Glomerular endothelial cell (primary cell): ENCODE data around the gene ZMYM2. TPM values are rescaled to one million over a fixed set of nuclear protein-coding genes. Genes with fewer than 3 reads are reported as not detected.

Source experiments
- DNase-seq: peaks from one replicate; pipeline ENCODE4 v3.0.0-alpha.2; 2011; ENCODE audit warnings: low read depth, low spot score; ENCODE audit errors: extremely low read depth
- total RNA-seq: library from RNA; depleted of rRNA; stranded (reverse); fragments of >200 nt; gene quantifications from 2 replicates; pipeline ENCODE4 v1.2.3, GENCODE V29; 2015

ZMYM2 gene
- total RNA-seq, 1 donor from 2014 or later, result 54.0 TPM

DNA sequence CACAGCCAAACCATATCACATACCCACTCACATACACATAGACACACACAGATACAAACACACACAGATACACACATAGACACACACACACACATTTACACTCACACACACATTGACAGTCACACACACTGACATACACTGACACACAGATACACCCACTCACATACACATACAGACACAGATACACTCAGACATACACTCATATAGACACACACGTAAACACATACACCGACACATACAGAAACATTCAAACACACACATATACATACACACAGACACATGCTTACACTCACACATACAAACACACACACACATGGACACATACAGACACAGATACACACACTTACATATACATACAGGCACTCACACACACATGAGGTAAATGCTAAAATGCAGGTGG, 172.1 kb downstream of the ZMYM2 start:
- DNase-seq, result no peak

DNA sequence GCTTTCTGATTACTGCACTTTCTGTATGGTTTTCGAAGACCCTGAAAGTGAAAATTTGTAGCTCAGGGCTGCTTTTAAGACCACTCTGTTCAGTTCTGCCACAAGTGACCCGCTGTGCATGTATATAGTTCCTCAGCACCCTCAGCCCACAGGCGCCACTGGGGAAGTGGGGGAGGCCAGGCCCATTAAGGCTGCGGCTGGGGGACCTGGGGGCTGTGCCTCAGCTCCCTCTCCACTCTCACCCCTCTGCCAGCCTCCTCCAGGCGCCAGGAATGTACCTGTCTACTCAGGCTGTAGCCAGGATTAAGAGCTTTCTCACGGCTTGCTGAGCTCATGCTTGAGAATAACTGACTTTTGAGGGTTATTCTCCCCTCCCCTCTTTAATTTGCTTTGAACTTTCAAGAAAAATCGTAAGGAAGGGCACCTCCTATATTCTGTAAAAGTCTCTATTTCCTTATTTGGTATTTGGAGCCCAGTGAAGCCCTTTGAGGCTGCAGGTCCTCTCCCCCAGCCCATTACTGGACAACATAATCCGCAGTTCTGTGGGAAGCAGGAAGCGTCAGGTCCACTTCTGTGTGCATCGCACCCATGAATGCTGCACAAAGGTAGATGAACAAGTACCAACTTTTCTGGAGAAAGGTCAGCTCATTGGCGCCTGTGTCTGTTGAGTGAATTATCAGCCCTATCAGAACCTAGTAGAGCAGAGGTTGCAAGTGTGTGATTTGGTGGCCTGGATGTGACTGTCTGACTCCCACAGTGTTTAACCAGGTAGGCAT, 172.7 kb downstream of the ZMYM2 start:
- no peak for DNase-seq

DNA sequence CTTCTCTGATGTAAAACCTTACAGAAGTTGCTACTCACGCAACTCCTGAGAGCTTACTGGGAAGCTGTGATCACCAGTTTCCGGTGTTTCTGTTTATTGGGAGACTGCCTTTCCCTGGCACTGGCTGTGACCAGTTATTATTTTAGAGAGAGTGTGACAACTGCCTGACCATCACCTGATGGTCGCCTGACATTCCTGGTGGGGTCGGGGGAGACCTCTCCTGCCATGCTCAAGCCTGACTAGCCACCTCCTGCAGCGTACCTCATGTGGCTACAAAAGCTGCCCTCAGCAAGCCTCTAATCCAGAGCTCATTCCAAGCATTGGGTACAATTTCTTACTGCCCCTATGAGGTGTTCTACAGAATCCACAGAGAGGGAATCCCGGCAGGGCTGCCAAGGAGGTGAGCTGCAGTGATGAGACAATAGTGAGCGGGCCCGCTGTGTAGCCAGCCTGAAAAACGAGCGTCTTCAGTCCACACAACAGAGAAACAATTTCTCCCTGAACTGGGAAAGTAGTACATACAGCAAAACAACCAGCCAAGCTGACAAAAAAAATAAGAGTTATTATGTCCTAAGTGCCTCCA, 173.6 kb downstream of the ZMYM2 start:
- DNase-seq, result no peak

DNA sequence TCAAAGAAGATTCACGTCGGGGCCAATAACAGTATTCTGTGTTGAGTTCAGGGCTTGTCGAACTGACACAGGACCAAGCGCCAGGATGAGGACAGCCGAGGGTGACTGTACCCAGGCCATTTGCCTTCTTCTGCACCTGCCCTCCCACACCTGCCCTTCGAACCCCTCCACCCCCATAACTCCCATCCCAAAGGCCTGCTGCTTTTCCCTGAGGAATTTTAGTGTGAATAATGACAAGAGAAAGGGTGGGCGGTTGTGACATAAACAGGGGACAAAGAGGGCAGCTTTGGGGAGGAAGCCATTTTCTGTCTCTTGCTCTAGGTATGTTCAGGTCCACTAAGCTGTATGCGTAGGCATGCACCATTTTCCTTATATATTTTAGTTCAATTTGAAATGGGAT, 176.2 kb downstream of the ZMYM2 start:
- DNase-seq, result no peak

DNA sequence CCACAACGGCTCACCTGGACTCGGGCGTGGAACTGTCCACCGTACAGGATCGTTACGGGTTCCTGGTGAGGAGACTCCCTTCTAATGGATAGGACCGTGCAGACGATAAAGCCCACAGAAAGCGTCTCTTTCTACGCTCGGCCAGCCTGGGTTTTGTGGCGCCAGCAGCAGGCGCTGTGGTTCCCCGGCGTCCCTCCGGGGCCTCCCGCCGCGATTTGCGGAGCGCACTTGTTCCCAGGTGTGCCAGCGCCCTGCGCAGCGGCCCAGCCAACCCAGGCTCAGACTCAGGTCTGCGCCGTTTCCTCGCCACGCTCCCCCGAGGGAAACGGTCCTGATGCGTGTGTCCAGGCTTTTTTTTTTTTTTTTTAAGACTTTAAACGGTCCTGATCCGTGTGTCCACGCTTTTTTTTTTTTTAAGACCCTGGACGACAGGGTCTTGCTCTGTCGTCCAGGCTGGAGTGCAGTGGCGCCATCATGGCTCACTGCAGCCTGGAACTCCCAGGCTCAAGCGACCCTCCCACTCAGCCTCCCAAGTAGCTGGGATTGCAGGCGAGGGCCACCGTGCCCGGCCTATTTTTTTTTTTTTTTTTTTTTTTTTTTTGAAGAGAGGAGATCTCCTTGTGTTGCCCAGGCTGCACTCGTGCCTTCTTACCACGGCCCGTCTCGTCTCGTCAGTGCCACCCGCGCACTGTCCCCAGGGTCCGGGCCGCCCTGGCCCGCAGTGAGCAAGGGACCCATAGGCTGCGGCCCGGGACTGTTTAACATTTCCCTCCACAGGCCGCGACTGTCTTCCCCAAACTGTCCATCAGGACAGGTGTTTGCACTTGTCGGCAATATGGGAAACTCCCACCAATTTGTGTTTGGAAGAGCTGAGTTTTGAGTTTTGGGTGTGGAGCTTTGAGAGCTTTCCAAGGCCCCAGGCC, 178.5 kb downstream of the ZMYM2 start:
- DNase-seq, result no peak

DNA sequence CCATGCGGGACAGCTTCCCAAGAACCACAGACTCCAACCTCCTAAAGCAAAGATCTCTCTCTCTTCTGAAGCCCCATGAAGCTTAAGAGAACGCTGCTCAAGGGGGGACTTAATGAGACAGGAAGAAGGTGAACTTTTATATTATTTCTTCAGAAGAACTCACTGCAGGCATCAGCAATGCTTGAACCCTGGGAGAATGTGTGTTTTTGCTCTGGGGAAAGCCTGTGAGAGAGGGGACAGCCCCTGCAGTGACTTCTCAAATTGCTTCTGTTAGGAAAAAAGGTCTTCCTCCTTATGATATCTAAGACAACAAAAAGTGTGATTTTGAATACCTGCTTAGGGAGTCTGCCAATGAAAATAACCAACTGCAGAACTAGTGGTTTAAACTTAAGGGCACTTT, 179.3 kb downstream of the ZMYM2 start:
- no peak for DNase-seq

DNA sequence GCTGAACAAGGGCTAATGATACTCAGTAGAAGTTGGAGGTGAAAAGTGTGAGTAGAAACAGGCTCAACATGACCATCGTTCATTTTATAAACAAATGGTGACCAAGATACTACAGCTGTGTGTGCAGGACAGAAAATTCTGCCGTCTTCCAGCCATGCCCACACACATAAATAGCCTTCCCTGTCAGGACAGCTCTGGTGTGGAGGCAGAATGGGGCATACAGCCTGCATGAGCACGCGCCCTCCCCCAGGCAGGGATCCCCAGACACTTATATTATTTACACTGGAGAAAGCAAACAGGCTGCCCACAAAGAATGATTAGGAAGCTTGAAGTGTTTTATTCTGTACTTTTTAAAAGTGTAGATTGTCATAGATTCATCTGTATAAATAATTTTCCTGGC, 182.0 kb downstream of the ZMYM2 start:
- no peak for DNase-seq

Other genes with a start within 250 kb of the ZMYM2 start
- gene PSPC1, start 175.8 kb upstream of the ZMYM2 start, total RNA-seq, result 55.3 and 62.3 TPM in 2 replicates
- 5.5 and 11.7 TPM in 2 replicates for gene ZMYM5, start 95.1 kb upstream of the ZMYM2 start, total RNA-seq
- gene GJA3, start 202.3 kb downstream of the ZMYM2 start, total RNA-seq, result 0.39 and 0.47 TPM in 2 replicates
- 1.0 TPM in 1 of 2 replicates, not detected in the other for gene GJB2, start 234.2 kb downstream of the ZMYM2 start, total RNA-seq